ELF-1 (cell line): Measurements from ENCODE around the gene DUXB.
A peak's percentile ranks its signal among the peaks of the same experiment; 100 is the strongest.

Experiments
- DNase-seq: peaks from one replicate; pipeline ENCODE4 v3.0.0-alpha.2; 2016; ENCODE audit warnings: low read depth, low spot score

Gene DUXB, protein sequence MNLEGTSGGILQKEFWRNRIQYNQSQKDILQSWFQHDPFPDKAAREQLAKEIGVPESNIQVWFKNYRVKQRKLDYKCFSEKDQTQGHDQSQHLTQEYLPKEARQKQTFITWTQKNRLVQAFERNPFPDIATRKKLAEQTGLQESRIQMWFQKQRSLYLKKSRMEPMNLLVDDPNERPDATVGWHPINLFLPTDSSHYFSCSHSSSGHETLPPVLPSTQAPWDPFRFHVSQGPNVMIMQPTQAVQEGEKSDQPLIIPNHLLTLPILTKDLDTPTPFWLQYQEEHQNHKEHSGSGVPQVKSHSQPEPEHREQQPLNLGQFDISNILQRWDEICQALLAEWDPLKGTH

DNA sequence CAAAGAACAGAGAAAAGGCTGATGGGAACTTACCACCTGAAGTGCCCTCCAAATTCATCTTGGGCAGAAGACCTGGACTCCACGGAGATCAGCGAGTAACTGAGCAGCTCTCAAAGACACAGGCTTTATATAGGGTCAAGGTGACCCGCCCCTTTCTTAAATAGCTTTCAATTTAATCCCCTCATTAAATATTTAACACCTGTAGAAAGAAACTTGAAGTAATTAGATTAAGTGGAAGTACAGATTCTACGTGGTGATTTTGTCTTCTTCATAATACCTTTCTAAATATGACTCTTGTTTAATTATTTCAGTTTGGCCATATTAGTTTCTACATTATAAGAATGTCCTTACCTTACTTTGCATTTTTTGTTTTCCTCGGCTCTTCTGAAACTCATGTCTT, at the start of gene DUXB:
Gene DUXB (minus strand): TSS at position 101 of the 400 bp plus-strand sequence. CDS start 43 bp downstream, at position 58.
- DNase-seq: no peak

DNA sequence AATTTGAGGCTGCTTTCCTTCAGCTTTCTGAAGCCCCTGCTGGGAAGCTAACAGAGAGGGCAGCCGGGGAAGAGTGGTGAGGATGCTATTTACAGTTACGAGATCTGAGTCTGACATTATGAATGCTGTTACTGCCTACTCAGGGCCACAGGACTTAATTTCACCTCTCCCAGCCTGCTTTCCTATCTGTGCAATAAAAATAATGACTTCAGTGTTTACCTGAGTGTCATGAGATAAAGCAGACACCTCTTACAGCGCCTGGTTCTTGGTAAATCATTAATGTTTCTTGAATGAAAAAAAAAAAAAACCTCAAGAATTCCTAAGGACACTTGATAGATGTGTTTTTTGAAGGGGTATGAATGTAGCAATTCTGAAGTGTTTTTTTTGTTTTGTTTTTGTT, 49.3 kb upstream of the DUXB start:
- DNase-seq: no peak

DNA sequence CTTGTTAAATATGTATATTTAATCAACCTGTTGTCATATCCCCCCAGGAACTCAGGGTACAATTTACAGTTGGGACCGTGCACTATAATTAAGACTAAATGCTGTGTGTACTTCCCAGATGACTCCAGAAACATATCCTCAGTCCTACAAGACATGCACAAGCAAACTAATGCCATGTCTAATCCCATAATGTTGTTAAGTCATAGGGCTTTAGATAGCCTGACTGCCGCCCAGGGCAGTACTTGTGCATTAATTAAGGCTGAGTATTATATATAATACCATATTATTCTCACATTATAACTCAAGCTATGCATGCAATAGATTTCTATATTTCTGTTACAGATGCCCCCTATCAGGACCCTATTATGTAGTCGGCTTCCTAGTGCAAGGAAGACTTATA, 45.1 kb upstream of the DUXB start:
- no peak for DNase-seq

DNA sequence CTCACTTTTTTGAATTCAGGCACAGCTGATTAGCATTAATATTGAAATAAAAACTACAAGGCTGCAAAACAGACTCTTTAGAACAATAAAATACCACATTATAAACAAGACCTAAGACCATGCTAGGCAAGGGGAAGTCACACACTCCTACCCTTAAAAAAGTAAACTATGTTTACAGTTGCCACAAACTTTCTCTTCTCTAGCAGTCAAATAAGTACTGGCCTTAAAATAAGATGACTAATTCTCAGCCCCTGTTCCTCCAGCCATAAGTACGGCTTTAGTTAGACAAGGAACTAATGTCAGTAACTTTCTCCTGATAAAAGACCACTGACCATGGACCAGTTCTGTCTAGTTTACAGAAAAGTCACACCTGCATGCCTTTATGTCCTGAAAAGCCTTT, 44.6 kb upstream of the DUXB start:
- DNase-seq: no peak

DNA sequence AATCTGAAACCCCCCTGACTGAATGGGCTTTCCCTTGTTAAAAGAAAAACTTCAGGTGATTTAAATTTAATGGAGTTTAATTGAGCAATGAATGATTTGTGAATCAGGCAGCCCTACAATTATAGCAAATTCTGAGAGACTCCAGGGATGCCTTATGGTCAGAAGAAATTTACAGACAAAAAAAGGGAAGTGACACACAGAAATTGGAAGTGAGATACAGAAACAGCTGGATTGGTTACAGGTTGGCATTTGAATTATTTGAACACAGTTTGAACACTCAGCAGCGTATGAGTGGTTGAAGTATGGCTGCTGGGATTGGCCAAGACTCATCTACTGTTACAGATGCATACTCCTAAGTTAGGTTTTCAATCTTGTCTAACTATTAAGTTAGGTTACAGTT, 44.0 kb upstream of the DUXB start:
- no peak for DNase-seq

DNA sequence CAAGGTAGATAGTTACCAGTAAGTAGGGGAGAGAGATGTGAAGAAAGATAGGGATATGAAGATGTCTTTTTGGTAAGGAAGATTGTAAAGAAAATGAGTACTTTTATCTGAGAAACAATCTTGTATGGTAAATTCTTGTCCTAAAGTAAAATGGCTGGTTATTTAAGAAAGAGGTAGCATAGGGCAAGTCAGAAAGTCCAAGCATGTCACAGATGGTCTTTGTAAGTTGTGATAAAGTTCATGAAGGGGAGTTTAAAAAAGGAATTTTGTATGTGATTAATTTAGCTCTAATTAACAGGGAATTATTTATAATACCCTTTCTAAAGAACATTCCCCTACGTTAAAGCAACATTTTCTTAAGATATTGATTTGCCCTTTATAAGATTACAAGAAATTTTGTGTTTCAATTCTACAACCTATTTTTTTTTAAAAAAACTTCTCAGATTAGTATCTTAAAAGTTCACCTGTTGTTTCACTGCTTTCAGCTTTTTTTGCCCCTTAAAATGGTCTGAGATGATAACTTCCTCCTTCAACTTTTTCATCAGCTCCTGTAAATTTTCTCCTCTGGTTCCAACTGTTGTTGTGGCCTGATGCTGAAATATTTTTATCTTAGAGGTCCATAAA, 41.3 kb upstream of the DUXB start:
- DNase-seq: no peak

DNA sequence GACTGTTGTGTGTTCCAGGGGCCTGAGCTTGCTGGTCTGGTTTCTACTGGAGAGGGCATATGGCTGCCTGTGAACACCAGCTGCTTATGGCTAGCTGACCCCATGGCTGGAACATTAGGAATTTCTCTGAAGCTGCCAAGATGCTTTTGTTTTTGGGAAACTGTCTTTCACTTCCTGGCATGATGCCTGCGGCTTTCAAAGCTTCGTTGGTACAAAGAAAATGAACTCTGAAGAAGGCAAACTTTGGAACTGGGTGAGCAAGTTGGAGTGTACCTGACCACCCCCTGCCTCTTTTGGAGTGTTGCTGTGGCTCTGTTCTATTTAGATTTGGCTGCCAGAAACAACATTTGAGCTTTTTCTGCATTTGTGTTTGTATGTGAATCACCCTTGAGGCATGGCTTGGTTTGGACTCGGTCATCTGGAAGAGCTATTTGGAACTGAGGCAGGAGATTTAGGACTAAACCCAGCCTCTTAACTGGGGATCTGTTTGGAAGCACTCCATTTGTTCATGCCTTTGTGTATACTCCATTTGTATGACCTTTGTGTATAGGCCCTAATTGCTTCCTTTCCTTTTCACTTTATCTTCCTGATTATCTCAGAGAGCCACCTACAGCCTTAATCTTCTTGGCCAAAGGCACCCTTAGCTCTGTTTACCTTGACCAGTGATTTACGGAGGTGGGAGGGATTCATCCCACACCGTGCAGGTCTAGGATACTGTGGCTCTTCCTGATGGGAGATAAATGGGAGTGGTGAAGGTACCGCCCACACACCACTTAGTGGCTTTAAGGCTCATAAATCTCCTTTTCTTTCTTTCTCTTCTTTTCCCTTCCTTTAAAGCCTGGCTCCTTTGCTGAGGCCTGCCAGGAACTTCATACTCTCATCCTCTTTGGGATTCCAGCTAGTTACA, 32.3 kb upstream of the DUXB start:
- peak; percentile 64 for DNase-seq

DNA sequence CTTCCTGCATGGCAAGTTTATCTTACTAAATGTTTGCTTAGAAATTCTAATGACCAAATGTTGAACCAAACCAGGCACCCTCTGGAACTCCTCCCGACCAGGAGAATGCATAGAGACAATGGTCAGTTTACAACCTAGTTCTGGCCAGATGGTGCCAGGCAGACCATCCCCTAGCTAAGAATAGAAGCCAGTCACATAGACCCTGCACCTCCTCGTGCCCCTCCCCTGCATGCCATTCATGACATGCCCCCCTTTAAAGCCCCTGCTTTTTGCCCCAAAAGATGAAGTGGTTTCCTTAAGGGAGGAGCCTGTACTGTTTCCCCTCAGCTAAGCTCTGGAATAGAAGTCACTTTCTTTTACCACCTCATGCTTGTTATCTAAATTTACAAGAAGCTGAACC, 31.6 kb upstream of the DUXB start:
- peak; percentile 11 for DNase-seq

DNA sequence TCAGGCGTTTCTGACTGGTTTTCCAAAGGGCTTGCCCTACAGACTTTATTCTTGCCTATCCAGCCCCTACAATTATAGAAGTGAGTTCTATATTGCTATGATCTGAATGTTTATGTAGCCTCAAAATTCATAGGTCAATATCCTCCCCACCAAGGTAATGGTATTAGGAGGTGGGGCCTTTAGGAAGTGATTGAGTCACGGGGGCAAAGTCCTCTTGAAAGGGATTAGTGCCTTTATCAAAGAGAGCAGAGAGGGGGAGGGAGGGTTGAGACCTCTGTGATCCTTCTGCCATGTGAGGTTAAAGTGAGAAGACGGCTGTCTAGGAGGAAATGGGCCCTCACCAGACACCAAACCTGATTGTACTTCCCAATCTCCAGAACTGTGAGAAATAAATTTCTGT, 26.0 kb upstream of the DUXB start:
- DNase-seq: no peak

DNA sequence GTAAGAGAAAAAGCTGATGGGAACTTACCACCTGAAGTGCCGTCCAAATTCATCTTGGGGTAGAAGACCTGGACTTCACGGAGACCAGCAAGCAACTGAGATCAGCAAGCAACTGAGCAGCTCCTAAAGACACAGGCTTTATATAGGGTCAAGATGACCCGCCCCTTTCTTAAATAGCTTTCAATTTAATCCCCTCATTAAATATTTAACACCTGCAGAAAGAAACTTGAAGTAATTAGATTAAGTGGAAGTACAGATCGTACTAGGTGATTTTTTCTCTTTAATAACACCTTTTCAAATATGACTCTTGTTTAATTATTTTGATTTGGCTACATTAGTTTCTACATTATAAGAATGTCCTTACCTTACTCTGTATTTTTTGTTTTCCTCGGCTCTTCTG, 25.1 kb upstream of the DUXB start, which contains the start of gene CPHXL:
Gene CPHXL (minus strand): TSS at position 101 of the 400 bp plus-strand sequence. CDS start 48 bp downstream, at position 53.
- no peak for DNase-seq

DNA sequence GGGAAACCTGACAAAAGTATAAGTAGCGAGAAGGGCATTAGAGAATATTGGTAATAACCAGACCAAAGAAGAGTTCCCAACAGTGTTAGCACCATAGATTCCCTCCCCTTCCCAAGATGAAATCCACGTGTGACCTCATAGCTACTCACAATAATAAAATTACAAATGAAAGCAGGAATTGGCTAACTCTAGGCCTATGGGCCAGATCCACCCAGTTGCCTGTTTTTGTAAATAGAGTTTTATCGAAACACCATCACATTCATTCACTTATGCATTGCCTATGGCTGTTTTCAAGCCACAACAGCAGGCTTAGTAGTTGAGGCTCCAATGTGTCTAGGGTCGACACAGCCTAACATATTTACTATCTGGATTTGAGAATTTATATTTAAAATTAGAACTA, 17.2 kb upstream of the DUXB start:
- no peak for DNase-seq

DNA sequence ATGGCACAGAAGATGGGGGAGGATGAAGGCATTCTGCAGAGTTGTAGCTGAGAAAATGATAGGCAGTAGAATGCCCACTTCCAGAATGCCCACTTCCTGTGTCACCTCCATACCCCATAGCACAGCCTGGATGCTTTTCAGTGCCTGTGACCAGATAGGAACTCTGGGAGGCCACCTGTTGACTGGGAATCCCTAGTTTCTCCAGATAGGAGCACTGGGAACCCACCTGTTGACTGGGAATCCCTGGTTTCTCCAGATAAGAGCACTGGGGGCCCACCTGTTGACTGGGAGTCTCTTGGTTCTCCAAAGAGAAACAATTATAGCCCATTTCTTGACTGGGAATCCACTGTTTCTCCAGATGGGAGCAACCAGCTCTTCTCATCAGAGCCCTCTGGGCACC, 13.4 kb upstream of the DUXB start:
- no peak for DNase-seq

DNA sequence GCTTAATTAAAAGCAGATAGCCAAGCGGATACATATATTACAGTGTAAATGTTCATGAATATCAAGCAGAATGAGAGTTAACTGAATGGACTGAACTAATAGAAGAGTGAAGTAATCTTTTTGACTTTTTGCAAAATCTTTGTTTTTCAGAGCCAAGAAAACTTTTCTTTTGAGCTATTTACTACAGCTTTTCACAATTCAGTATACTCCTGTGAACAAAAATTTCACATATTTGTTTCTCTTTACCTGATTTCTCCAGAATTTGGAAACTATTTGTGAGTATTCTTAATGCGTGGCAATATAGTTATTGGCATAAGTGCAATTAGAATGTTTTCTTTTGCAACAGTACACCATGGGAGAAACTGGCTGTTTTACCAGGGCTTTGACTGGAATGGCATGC, 9.1 kb upstream of the DUXB start:
- no peak for DNase-seq

DNA sequence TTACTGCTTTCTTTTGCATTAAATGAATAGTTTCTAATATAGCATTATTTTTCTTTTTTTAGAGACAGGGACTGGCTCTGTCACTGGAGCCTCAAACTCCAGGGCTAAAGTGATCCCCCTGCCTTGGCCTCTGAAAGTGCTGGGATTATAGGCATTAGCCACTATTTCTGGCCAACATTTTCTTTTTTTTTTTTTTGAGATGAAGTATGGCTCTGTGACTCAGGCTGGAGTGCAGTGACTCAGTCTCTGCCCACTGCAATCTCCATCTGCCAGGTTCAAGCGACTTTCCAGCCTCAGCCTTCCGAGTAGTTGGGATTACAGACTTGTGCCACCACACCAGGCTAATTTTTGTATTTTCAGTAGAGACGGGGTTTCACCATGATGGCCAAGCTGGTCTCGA, 2.0 kb upstream of the DUXB start:
- DNase-seq: no peak

DNA sequence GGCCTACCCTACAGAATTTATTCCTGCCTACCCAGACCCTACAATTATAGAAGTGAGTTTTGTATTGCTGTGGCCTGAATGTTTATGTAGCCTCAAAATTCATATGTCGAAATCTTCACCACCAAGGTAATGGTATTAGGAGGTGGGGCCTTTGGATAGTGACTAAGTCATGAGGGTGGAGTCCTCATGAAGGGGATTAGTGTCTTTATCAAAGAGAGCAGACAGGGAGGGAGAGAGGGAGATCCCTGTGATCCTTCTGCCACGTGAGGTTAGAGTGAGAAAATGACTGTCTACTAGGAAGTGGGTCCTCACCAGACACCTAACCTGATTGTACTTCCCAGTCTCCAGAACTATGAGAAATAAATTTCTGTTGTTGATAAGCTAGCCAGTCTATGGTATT, 981 bp upstream of the DUXB start:
- DNase-seq: no peak

DNA sequence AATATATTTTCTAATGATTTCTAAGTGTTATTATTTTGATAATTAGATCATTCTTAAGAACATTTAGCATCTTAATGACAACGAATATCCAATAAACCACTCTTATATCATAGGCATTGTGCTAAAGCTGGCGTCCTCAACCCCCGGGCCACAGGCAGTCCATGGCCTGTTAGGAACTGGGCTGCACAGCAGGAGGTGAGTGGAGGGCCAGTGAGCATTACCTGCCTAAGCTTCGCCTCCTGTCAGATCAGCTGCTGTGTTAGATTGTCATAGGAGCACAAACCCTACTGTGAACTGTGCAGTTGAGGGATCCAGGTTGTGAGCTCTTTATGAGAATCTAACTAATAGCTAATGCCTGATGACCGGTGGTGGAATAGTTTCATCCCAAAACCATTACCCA, 3.7 kb downstream of the DUXB start:
- no peak for DNase-seq

DNA sequence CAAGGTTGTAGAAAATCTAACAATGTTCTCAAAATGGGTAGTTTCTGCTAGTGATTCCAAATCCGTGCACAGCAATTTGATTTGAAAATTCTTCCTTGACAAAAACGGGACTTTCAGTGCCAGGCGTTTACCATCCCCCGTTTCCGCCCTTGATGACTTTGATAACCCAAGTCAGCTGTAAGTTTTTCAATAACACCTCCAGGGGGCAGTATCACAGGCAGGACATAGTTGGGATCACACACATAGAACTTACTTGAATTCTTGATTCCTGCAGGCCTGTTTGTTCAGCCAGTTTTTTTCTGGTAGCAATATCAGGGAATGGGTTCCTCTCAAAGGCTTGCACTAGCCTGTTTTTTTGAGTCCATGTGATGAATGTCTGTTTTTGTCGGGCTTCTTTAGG, 5.6 kb downstream of the DUXB start:
- no peak for DNase-seq

DNA sequence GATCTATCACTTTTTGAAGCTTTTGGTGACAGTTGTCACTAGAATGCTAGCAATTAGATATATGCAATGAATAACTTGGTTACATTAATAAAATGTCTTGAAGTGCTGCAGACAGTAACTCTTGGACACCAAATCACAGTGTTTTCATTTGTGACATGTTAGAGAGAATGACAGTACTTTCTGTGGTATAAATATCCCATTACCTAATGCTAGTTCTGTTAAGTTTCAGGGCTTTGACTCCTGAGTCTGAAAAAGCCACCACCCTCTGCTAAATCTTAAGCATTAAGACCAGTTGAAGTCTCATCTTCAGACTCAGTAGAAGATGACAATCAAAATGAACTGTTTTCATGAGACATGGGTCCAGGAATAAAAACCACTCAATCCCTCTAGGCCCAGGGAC, 13.9 kb downstream of the DUXB start:
- DNase-seq: no peak

DNA sequence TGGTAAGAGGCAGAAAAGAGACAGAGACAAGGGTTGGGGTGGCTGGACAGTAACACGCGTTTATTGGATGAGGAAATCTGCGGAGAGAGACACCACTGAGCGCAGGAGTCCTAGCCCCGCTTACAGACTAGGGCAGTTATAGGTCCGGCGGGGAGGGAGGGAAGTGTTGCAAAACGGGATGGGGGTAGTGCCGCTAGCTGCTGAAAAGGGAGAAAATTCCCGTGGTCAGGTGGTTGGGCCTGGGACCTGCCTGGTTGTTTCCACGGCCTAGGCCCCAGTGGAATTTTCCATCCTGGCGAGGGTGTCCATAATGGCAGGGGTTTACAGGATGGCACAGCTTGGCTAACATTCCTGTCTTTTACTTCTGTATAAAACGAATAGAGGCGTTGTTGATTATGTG, 19.0 kb downstream of the DUXB start:
- DNase-seq: no peak

DNA sequence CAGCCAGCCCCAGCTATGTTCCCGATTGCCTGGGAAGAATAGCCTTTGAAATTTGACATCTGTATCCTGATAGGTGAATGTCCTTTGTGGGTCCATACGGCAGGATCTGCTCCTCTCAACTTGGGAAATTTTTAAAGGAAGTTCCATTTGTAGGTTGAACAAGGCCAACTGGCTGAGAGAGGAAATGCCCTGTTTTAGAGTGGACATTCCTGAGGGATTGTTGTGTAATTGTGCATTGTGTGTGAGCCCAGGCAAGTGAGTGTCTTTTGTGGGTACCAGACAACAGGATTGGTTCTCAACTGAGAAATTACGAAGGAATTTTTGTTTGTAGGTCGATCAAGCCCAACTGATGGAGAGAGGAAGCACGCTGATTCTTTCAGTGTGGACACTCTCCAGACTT, 21.9 kb downstream of the DUXB start:
- no peak for DNase-seq

DNA sequence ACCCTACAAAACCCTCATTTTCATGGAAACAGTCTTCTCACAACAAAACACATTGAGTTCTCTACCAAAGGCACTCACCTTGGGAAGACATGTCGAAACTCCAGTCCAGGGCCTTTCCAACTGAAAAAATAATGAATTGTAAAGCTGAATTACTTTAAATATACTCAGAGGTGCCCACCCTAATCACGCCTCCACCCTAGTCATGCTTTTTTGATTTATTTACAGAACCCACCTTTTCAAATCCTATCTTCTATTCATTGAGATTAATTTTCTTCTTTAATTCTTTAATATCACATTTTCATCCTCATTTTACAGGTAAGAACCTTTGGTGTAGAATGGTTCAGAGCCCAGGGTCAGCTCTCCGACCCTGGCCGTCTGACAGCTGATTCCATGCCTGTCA, 24.4 kb downstream of the DUXB start, which contains the start of gene CPHXL2:
Gene CPHXL2 (minus strand): TSS at position 101 of the 400 bp plus-strand sequence. CDS start 10 bp downstream, at position 91.
- no peak for DNase-seq

DNA sequence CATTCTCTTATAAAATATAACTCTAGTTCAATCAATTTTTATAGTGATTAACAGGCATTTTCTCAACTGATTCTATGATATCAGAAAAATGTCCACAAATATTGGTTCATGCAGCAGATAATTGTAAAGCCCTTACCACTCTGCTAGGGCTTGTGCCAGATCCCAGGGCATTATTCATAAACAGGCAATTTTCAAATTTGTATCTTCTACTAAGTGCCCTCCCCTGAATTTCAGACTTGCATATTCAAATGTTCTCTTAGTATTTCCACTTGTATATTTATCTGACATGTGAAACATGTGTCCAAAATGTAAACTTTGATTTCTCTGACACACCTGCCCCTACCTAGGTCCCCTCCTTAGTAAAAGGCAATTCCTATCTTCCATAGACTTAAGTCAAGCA, 33.8 kb downstream of the DUXB start:
- DNase-seq: no peak
